HUES6 (cell line): ENCODE measurements around the gene EP400.
"Not testable (repeated sequence)": the region's sequence is repeated elsewhere in the genome, so short reads cannot be mapped to it uniquely, and the experiment has no call there.

Experiments used
- H3K27ac ChIP-seq: 2 replicates; pipeline ENCODE4 v1.7.0; 2013; ENCODE audit warnings: low read depth, mild to moderate bottlenecking, low read length, inconsistent platforms
- H3K27me3 ChIP-seq: 2 replicates; pipeline ENCODE4 v1.6.1; 2013; ENCODE audit warnings: low read length; ENCODE audit not compliant: control insufficient read depth, insufficient read depth
- H3K36me3 ChIP-seq: 2 replicates; pipeline ENCODE4 v1.6.1; 2013; ENCODE audit warnings: low read length; ENCODE audit not compliant: control insufficient read depth, insufficient read depth
- H3K4me1 ChIP-seq: 2 replicates; pipeline ENCODE4 v1.6.1; 2013; ENCODE audit warnings: low read length; ENCODE audit not compliant: control insufficient read depth, insufficient read depth
- H3K4me3 ChIP-seq: 2 replicates; pipeline ENCODE4 v1.5.1; 2013; ENCODE audit warnings: low read depth, low read length
- H3K9ac ChIP-seq: one replicate; pipeline ENCODE4 v1.6.1; 2013; ENCODE audit warnings: mild to moderate bottlenecking, low read length
- H3K9me3 ChIP-seq: 2 replicates; pipeline ENCODE4 v1.6.1; 2013; ENCODE audit warnings: low read depth, low read length; ENCODE audit not compliant: control insufficient read depth, insufficient read depth

EP400 gene

GRCh38 chr12:131961328-131961727 is 11.6 kb downstream of the EP400 start:
- H3K4me3 ChIP-seq, H3K27me3 ChIP-seq, H3K4me1 ChIP-seq, H3K9me3 ChIP-seq, H3K27ac ChIP-seq, H3K9ac ChIP-seq: not testable (repeated sequence)
- H3K36me3 ChIP-seq: peaks cover 19% of the 10 kb centered on the region

- no peaks in the 10 kb centered on the region for H3K9me3 ChIP-seq
These were observed 12.3 kb downstream of the EP400 start for GRCh38 chr12:131962069-131962468.

GRCh38 chr12:131963381-131963780 is 13.6 kb downstream of the EP400 start:
- no peaks in the 10 kb centered on the region for H3K27me3 ChIP-seq
- H3K9ac ChIP-seq: no peak overlapping the region
- H3K36me3 ChIP-seq: peaks cover 19% of the 10 kb centered on the region
- H3K27ac ChIP-seq: no peak overlapping the region
- no peaks in the 10 kb centered on the region for H3K4me1 ChIP-seq
- H3K9me3 ChIP-seq: no peaks in the 10 kb centered on the region
- H3K4me3 ChIP-seq: no peak overlapping the region

More at GRCh38 chr12:131962069-131962468, 12.3 kb downstream of the EP400 start:
- no peak overlapping the region for H3K4me3 ChIP-seq
- H3K27me3 ChIP-seq: no peaks in the 10 kb centered on the region
- H3K9ac ChIP-seq: no peak overlapping the region
- peaks cover 19% of the 10 kb centered on the region for H3K36me3 ChIP-seq
- no peak overlapping the region for H3K27ac ChIP-seq
- peaks cover 7% of the 10 kb centered on the region for H3K4me1 ChIP-seq

GRCh38 chr12:131965073-131965472 is 15.3 kb downstream of the EP400 start:
- H3K9me3 ChIP-seq: no peaks in the 10 kb centered on the region
- H3K36me3 ChIP-seq: peaks cover 19% of the 10 kb centered on the region
- H3K4me1 ChIP-seq: no peaks in the 10 kb centered on the region
- no peak overlapping the region for H3K9ac ChIP-seq
- no peak overlapping the region for H3K27ac ChIP-seq
- no peaks in the 10 kb centered on the region for H3K27me3 ChIP-seq
- H3K4me3 ChIP-seq: no peak overlapping the region

- no peaks in the 10 kb centered on the region for H3K4me1 ChIP-seq
- no peaks in the 10 kb centered on the region for H3K27me3 ChIP-seq
- no peak overlapping the region for H3K9ac ChIP-seq
- H3K9me3 ChIP-seq: no peaks in the 10 kb centered on the region
- H3K36me3 ChIP-seq: no peaks in the 10 kb centered on the region
- H3K4me3 ChIP-seq: no peak overlapping the region
- H3K27ac ChIP-seq: no peak overlapping the region
These were observed 21.5 kb downstream of the EP400 start for GRCh38 chr12:131971226-131971625.

- no peak overlapping the region for H3K4me3 ChIP-seq
- no peak overlapping the region for H3K27ac ChIP-seq
- no peaks in the 10 kb centered on the region for H3K9me3 ChIP-seq
- H3K9ac ChIP-seq: no peak overlapping the region
- H3K27me3 ChIP-seq: no peaks in the 10 kb centered on the region
- peaks cover 11% of the 10 kb centered on the region for H3K36me3 ChIP-seq
- H3K4me1 ChIP-seq: no peaks in the 10 kb centered on the region
These were observed 25.5 kb downstream of the EP400 start for GRCh38 chr12:131975228-131975627.

- H3K36me3 ChIP-seq: peaks cover 46% of the 10 kb centered on the region
- no peak overlapping the region for H3K27ac ChIP-seq
- H3K9ac ChIP-seq: no peak overlapping the region
- no peaks in the 10 kb centered on the region for H3K9me3 ChIP-seq
- H3K27me3 ChIP-seq: no peaks in the 10 kb centered on the region
- H3K4me1 ChIP-seq: no peaks in the 10 kb centered on the region
- H3K4me3 ChIP-seq: no peak overlapping the region
These were observed 29.9 kb downstream of the EP400 start for GRCh38 chr12:131979606-131980005.

GRCh38 chr12:131980263-131980662 is 30.5 kb downstream of the EP400 start:
- no peaks in the 10 kb centered on the region for H3K27me3 ChIP-seq
- peaks cover 50% of the 10 kb centered on the region for H3K36me3 ChIP-seq
- no peak overlapping the region for H3K27ac ChIP-seq
- no peak overlapping the region for H3K4me3 ChIP-seq
- H3K9me3 ChIP-seq: no peaks in the 10 kb centered on the region
- H3K9ac ChIP-seq: no peak overlapping the region
- H3K4me1 ChIP-seq: no peaks in the 10 kb centered on the region

GRCh38 chr12:131981388-131981787 is 31.6 kb downstream of the EP400 start:
- H3K4me1 ChIP-seq: peaks cover 2% of the 10 kb centered on the region; the same call in 1 of the 2 replicates
- H3K36me3 ChIP-seq: peaks cover 56% of the 10 kb centered on the region
- no peaks in the 10 kb centered on the region for H3K27me3 ChIP-seq
- H3K27ac ChIP-seq: no peak overlapping the region
- H3K9me3 ChIP-seq: no peaks in the 10 kb centered on the region
- H3K9ac ChIP-seq: no peak overlapping the region
- H3K4me3 ChIP-seq: no peak overlapping the region

- Histone ChIP-seq H3K9me3 (no peaks in the 10 kb centered on the region), H3K27ac (no peak overlapping the region), H3K4me1 (peaks cover 9% of the 10 kb centered on the region; the same call in 1 of the 2 replicates), H3K4me3 (no peak overlapping the region), H3K36me3 (peaks cover 60% of the 10 kb centered on the region), H3K9ac (no peak overlapping the region), H3K27me3 (no peaks in the 10 kb centered on the region)
These were observed 32.3 kb downstream of the EP400 start for GRCh38 chr12:131982041-131982440.

- no peaks in the 10 kb centered on the region for H3K9me3 ChIP-seq
- H3K4me3 ChIP-seq: no peak overlapping the region
- no peaks in the 10 kb centered on the region for H3K27me3 ChIP-seq
- H3K27ac ChIP-seq: no peak overlapping the region
- H3K36me3 ChIP-seq: peaks cover 69% of the 10 kb centered on the region
- no peak overlapping the region for H3K9ac ChIP-seq
- peaks cover 18% of the 10 kb centered on the region; the same call in 1 of the 2 replicates for H3K4me1 ChIP-seq
These were observed 33.3 kb downstream of the EP400 start for GRCh38 chr12:131983026-131983425.

GRCh38 chr12:131983554-131983953 is 33.8 kb downstream of the EP400 start:
- no peak overlapping the region for H3K27ac ChIP-seq
- H3K36me3 ChIP-seq: peaks cover 74% of the 10 kb centered on the region
- H3K4me1 ChIP-seq: peaks cover 23% of the 10 kb centered on the region; the same call in 1 of the 2 replicates
- no peak overlapping the region for H3K9ac ChIP-seq
- H3K27me3 ChIP-seq: no peaks in the 10 kb centered on the region
- H3K9me3 ChIP-seq: no peaks in the 10 kb centered on the region
- no peak overlapping the region for H3K4me3 ChIP-seq
